ENCODE data around the gene LHPP. TPM values are rescaled to one million over a fixed set of nuclear protein-coding genes. Genes with fewer than 3 reads are reported as not detected.

Gene LHPP
- total RNA-seq, 1 donor, result 12.5 TPM

- peak; percentile 48 for DNase-seq (ENCODE audit: low read depth)
- TF ChIP-seq CTCF (IDR thresholded peaks at IDR 0.05; ENCODE audit: insufficient read depth, low read depth, low read length), result peak; percentile 85
- H3K4me3 ChIP-seq (ENCODE audit: low read depth, low read length), result no peak overlapping the region
Observed at GRCh38 chr10:124539935-124540641, 78.5 kb downstream of the LHPP start.

- no peak overlapping the region for H3K4me3 ChIP-seq (ENCODE audit: low read depth, low read length)
- no peak for DNase-seq (ENCODE audit: low read depth)
- no peak for TF ChIP-seq CTCF (IDR thresholded peaks at IDR 0.05; ENCODE audit: insufficient read depth, low read depth, low read length)
Observed at GRCh38 chr10:124541076-124541903, 79.7 kb downstream of the LHPP start.

- H3K4me3 ChIP-seq (ENCODE audit: low read depth, low read length), result no peak overlapping the region
- TF ChIP-seq CTCF (IDR thresholded peaks at IDR 0.05; ENCODE audit: insufficient read depth, low read depth, low read length), result no peak
- no peak for DNase-seq (ENCODE audit: low read depth)
Observed at GRCh38 chr10:124542336-124542735, 80.7 kb downstream of the LHPP start.

GRCh38 chr10:124543146-124543545 is 81.5 kb downstream of the LHPP start:
- no peak overlapping the region for H3K4me3 ChIP-seq (ENCODE audit: low read depth, low read length)
- no peak for TF ChIP-seq CTCF (IDR thresholded peaks at IDR 0.05; ENCODE audit: insufficient read depth, low read depth, low read length)
- no peak for DNase-seq (ENCODE audit: low read depth)

GRCh38 chr10:124543971-124544370 is 82.3 kb downstream of the LHPP start:
- no peak overlapping the region for H3K4me3 ChIP-seq (ENCODE audit: low read depth, low read length)
- no peak for TF ChIP-seq CTCF (IDR thresholded peaks at IDR 0.05; ENCODE audit: insufficient read depth, low read depth, low read length)

GRCh38 chr10:124544711-124545110 is 83.1 kb downstream of the LHPP start:
- no peak for DNase-seq (ENCODE audit: low read depth)
- no peak overlapping the region for H3K4me3 ChIP-seq (ENCODE audit: low read depth, low read length)
- TF ChIP-seq CTCF (IDR thresholded peaks at IDR 0.05; ENCODE audit: insufficient read depth, low read depth, low read length), result no peak

More at GRCh38 chr10:124543971-124544370, 82.3 kb downstream of the LHPP start:
- no peak for DNase-seq (ENCODE audit: low read depth)

Measured in fibroblast of villous mesenchyme (primary cell).